Activated naive CD4-positive, alpha-beta T cell treated with anti-CD3 and anti-CD28 coated beads for 36 hours (primary cell): ENCODE data around the gene PTPN9. TPM values are rescaled to one million over a fixed set of nuclear protein-coding genes. Genes with fewer than 3 reads are reported as not detected.
"Not testable (repeated sequence)": the region's sequence is repeated elsewhere in the genome, so short reads cannot be mapped to it uniquely, and the experiment has no call there.

ENCODE experiments used
- CTCF ChIA-PET: fragments of 350-600 bp; sonication (Branson Sonifier 250); formaldehyde crosslinking; loops from one replicate; lab custom pipeline; 2021; ENCODE audit warnings: antibody characterized with exemption; lab: Charles Lee
- DNase-seq: peaks from one replicate; pipeline ENCODE4 v3.0.0-alpha.2; 2020
- H3K27ac Mint-ChIP-seq: one replicate; pipeline ENCODE4 v1.8.0; 2021; ENCODE audit warnings: mild to moderate bottlenecking, mixed read lengths
- H3K27me3 Mint-ChIP-seq: one replicate; pipeline ENCODE4 v1.8.0; 2021; ENCODE audit warnings: low read depth, mixed read lengths
- H3K36me3 Mint-ChIP-seq: one replicate; pipeline ENCODE4 v1.8.0; 2021; ENCODE audit warnings: low read depth, mixed read lengths
- H3K4me1 Mint-ChIP-seq: one replicate; pipeline ENCODE4 v1.8.0; 2021; ENCODE audit warnings: low read depth, mixed read lengths
- H3K4me3 Mint-ChIP-seq: one replicate; pipeline ENCODE4 v1.8.0; 2021; ENCODE audit warnings: mild to moderate bottlenecking, moderate library complexity, mixed read lengths
- H3K9me3 Mint-ChIP-seq: one replicate; pipeline ENCODE4 v1.8.0; 2021; ENCODE audit warnings: mixed read lengths
- intact Hi-C: fragments of 100-400 bp; cut with micrococcal nuclease; formaldehyde crosslinking; loops from one replicate; pipeline ENCODE4 v1.15.1; 2023
- total RNA-seq, 2 experiments: library from RNA; stranded (reverse); gene quantifications; one replicate each; pipeline ENCODE4 v1.2.3, GENCODE V29; 2021

Gene PTPN9
- total RNA-seq, 2 experiments from 2014 or later, result 9.5 to 10.1 TPM

GRCh38 chr15:75545064-75545463 lies 34.1 kb downstream of the PTPN9 start:
- H3K36me3 Mint-ChIP-seq, result peaks cover 3% of the 10 kb centered on the region
- no peaks in the 10 kb centered on the region for H3K9me3 Mint-ChIP-seq
- CTCF ChIA-PET, result interaction anchor here (1.2 kb wide), 1 partner anchor 36 kb away, joined by 4 read pairs; no protein-coding TSS in a partner anchor
- H3K27ac Mint-ChIP-seq, result no peak overlapping the region
- DNase-seq, result no peak
- H3K27me3 Mint-ChIP-seq, result no peaks in the 10 kb centered on the region
- H3K4me3 Mint-ChIP-seq, result no peak overlapping the region
- intact Hi-C loops, result no loop called here
- peaks cover 6% of the 10 kb centered on the region for H3K4me1 Mint-ChIP-seq

GRCh38 chr15:75544359-75544758 lies 34.8 kb downstream of the PTPN9 start:
- Mint-ChIP-seq H3K36me3 (peaks cover 3% of the 10 kb centered on the region), H3K27me3 (no peaks in the 10 kb centered on the region), H3K4me3 (no peak overlapping the region), H3K4me1 (peaks cover 6% of the 10 kb centered on the region), H3K9me3 (no peaks in the 10 kb centered on the region), H3K27ac (no peak overlapping the region)
- CTCF ChIA-PET, result interaction anchor here (1.2 kb wide), 1 partner anchor 36 kb away, joined by 4 read pairs; no protein-coding TSS in a partner anchor
- DNase-seq, result no peak
- intact Hi-C loops, result no loop called here

- H3K4me3 Mint-ChIP-seq, H3K9me3 Mint-ChIP-seq, CTCF ChIA-PET, H3K36me3 Mint-ChIP-seq, H3K4me1 Mint-ChIP-seq, intact Hi-C loops, H3K27me3 Mint-ChIP-seq, DNase-seq, H3K27ac Mint-ChIP-seq: not testable (repeated sequence)
Observed at GRCh38 chr15:75542949-75543545, 36.1 kb downstream of the PTPN9 start.

DNA sequence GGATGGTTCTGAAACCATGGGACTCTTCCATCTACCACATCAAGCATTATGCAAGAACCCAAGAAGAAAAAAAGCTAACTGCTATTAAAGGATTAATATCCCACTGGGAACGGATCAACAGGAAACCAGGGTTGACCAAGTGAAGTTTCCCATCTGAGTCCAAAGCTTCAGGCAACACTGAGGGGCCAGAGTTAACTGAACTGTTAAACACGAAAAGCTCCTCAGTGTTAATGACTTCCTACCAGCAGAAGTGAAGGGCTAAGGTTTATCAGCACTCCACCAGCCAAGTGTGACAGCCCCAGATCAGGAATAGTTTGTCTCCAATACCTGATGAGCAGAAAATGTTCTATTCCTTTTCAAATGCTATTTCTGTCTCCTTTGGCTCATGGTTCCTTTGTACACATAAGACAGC lies 36.7 kb downstream of the PTPN9 start:
- no peak overlapping the region for H3K4me3 Mint-ChIP-seq
- CTCF ChIA-PET, result interaction anchor here (0.6 kb wide), 1 partner anchor 392 kb away, joined by 4 read pairs; no protein-coding TSS in a partner anchor

DNA sequence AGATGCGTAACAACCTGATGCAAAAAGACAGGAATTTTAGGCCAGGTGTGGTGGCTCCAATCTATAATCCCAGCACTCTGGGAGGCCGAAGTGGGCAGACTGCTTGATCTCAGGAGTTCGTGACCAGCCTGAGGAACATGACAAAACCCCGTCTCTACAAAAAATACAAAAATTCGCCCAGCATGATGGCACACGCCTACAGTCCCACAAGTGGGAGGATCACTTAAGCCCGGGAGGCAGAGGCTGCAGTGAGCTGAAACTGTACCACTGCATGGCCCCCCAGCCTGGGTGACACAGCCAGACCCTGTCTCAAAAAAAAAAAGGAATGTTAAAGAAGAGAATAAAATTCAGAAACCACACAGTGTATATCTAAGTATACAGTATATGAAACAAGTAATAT lies 40.7 kb downstream of the PTPN9 start:
- H3K27ac Mint-ChIP-seq, result no peak overlapping the region
- peaks cover 9% of the 10 kb centered on the region for H3K4me1 Mint-ChIP-seq
- H3K4me3 Mint-ChIP-seq, result no peak overlapping the region
- H3K36me3 Mint-ChIP-seq, result peaks cover 4% of the 10 kb centered on the region
- no peaks in the 10 kb centered on the region for H3K27me3 Mint-ChIP-seq
- DNase-seq, result no peak
- intact Hi-C loops, result no loop called here
- CTCF ChIA-PET, result interaction anchor here (0.6 kb wide), 1 partner anchor 370 kb away, joined by 3 read pairs; no protein-coding TSS in a partner anchor
- H3K9me3 Mint-ChIP-seq, result no peaks in the 10 kb centered on the region

More for the DNA sequence above, 36.7 kb downstream of the PTPN9 start:
- DNase-seq, result no peak
- intact Hi-C loops, result no loop called here
- Mint-ChIP-seq H3K4me1 (peaks cover 6% of the 10 kb centered on the region), H3K27ac (no peak overlapping the region), H3K27me3 (no peaks in the 10 kb centered on the region), H3K36me3 (peaks cover 4% of the 10 kb centered on the region), H3K9me3 (no peaks in the 10 kb centered on the region)

- intact Hi-C loops, result no loop called here
- Mint-ChIP-seq H3K4me3 (no peak overlapping the region), H3K27ac (no peak overlapping the region), H3K27me3 (no peaks in the 10 kb centered on the region), H3K36me3 (peaks cover 2% of the 10 kb centered on the region), H3K4me1 (peaks cover 15% of the 10 kb centered on the region), H3K9me3 (no peaks in the 10 kb centered on the region)
- CTCF ChIA-PET, result no interaction called here
- no peak for DNase-seq
Observed at GRCh38 chr15:75533945-75534344, 45.2 kb downstream of the PTPN9 start.

- no peak overlapping the region for H3K27ac Mint-ChIP-seq
- H3K9me3 Mint-ChIP-seq, result no peaks in the 10 kb centered on the region
- no peaks in the 10 kb centered on the region for H3K27me3 Mint-ChIP-seq
- H3K4me1 Mint-ChIP-seq, result peaks cover 15% of the 10 kb centered on the region
- no peak overlapping the region for H3K4me3 Mint-ChIP-seq
- CTCF ChIA-PET, result interaction anchor here (0.8 to 2.6 kb wide), 3 partner anchors 45 to 165 kb away, joined by 3 to 6 read pairs (median 3); partner anchors contain the start of gene MAN2C1
- peak; percentile 4 for DNase-seq
- intact Hi-C loops, result no loop called here
- no peaks in the 10 kb centered on the region for H3K36me3 Mint-ChIP-seq
Observed at GRCh38 chr15:75532413-75533250, 46.5 kb downstream of the PTPN9 start.

- Mint-ChIP-seq H3K4me1 (peaks cover 15% of the 10 kb centered on the region), H3K4me3 (no peak overlapping the region), H3K36me3 (peaks cover 5% of the 10 kb centered on the region), H3K27me3 (no peaks in the 10 kb centered on the region), H3K27ac (no peak overlapping the region), H3K9me3 (no peaks in the 10 kb centered on the region)
- no peak for DNase-seq
- CTCF ChIA-PET, result interaction anchor here (0.6 to 2.6 kb wide), 2 partner anchors 9 to 163 kb away, joined by 6 read pairs; partner anchors contain the start of gene MAN2C1
- intact Hi-C loops, result no loop called here
Observed at GRCh38 chr15:75531041-75531450, 48.1 kb downstream of the PTPN9 start.

DNA sequence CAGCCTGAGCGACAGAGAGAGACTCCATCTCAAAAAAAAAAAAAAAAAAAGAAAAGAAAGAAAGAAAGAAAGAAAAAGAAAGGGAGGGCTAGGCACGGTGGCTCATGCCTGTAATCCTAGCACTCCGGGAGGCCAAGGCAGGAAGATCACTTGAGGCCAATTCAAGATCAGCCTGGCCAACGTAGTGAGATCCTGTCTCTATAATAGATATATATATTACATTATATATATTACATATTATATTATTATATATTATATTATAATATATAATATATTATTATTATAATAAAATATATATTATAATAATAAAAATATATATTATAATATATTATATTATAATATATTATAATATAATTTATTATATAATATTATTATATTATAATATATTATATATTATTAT lies 48.9 kb downstream of the PTPN9 start:
- DNase-seq, result no peak
- H3K9me3 Mint-ChIP-seq, result no peaks in the 10 kb centered on the region
- peaks cover 5% of the 10 kb centered on the region for H3K36me3 Mint-ChIP-seq
- CTCF ChIA-PET, result interaction anchor here (0.6 kb wide), 1 partner anchor 326 kb away, joined by 7 read pairs; no protein-coding TSS in a partner anchor
- no peak overlapping the region for H3K4me3 Mint-ChIP-seq
- H3K27me3 Mint-ChIP-seq, result no peaks in the 10 kb centered on the region
- H3K4me1 Mint-ChIP-seq, result peaks cover 15% of the 10 kb centered on the region
- intact Hi-C loops, result no loop called here
- no peak overlapping the region for H3K27ac Mint-ChIP-seq

DNA sequence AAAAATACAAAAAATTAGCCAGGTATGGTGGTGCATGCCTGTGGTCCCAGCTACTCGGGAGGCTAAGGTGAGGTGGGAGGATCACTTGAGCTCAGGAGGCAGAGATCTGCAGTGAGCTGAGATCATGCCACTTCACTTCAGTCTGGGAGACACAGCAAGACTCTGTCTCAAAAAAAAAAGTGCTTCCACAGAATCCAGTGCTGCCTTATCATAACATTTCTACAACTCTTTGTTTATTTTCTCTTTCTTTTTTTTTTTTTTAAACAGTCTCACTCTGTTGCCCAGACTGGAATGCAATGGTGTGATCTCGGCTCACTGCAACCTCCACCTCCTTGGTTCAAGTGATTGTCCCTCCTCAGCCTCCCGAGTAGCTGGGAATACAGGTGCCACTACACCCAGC lies 53.4 kb downstream of the PTPN9 start:
- H3K27ac Mint-ChIP-seq, H3K27me3 Mint-ChIP-seq, H3K9me3 Mint-ChIP-seq, H3K4me3 Mint-ChIP-seq, DNase-seq, intact Hi-C loops, H3K4me1 Mint-ChIP-seq: not testable (repeated sequence)
- CTCF ChIA-PET, result interaction anchor here (0.5 to 0.6 kb wide), 2 partner anchors 35 to 518 kb away, joined by 3 read pairs; no protein-coding TSS in a partner anchor
- H3K36me3 Mint-ChIP-seq, result peaks cover 12% of the 10 kb centered on the region

GRCh38 chr15:75523011-75523410 lies 56.1 kb downstream of the PTPN9 start:
- no peak for DNase-seq
- H3K27me3 Mint-ChIP-seq, result no peaks in the 10 kb centered on the region
- intact Hi-C loops, result no loop called here
- no peak overlapping the region for H3K27ac Mint-ChIP-seq
- no peaks in the 10 kb centered on the region for H3K9me3 Mint-ChIP-seq
- no peaks in the 10 kb centered on the region for H3K4me1 Mint-ChIP-seq
- peaks cover 15% of the 10 kb centered on the region for H3K36me3 Mint-ChIP-seq
- CTCF ChIA-PET, result no interaction called here
- no peak overlapping the region for H3K4me3 Mint-ChIP-seq

- peaks cover 10% of the 10 kb centered on the region for H3K36me3 Mint-ChIP-seq
- CTCF ChIA-PET, result interaction anchor here (0.6 kb wide), 1 partner anchor 125 kb away, joined by 5 read pairs; no protein-coding TSS in a partner anchor
- intact Hi-C loops, result no loop called here
Observed at GRCh38 chr15:75517233-75517632, 61.9 kb downstream of the PTPN9 start.

More at GRCh38 chr15:75517233-75517632, 61.9 kb downstream of the PTPN9 start:
- H3K27ac Mint-ChIP-seq, result no peak overlapping the region
- no peaks in the 10 kb centered on the region for H3K4me1 Mint-ChIP-seq
- no peak overlapping the region for H3K4me3 Mint-ChIP-seq
- DNase-seq, result no peak
- H3K9me3 Mint-ChIP-seq, result no peaks in the 10 kb centered on the region
- no peaks in the 10 kb centered on the region for H3K27me3 Mint-ChIP-seq
